SH-SY5Y (cell line): ENCODE results near the gene ARHGAP15.

Experiments
- GATA2 ChIP-seq: IDR thresholded peaks from 2 replicates; pipeline ENCODE4 v1.6.1; 2011; ENCODE audit warnings: mild to moderate bottlenecking, low read depth, low read length
- GATA3 ChIP-seq: IDR thresholded peaks from 2 replicates; pipeline ENCODE4 v1.6.1; 2011; ENCODE audit warnings: low read depth, mild to moderate bottlenecking, low read length, moderate library complexity

GRCh38 chr2:143333847-143334246 is 204.6 kb downstream of the ARHGAP15 start:
- TF ChIP-seq GATA3 (no peak), GATA2 (no peak)
